Astrocyte (in vitro differentiated cells and primary cell): ENCODE results near the gene NAV2. TPM values are rescaled to one million over a fixed set of nuclear protein-coding genes. Genes with fewer than 3 reads are reported as not detected.

Experiments used
- DNase-seq: peaks from one replicate; pipeline ENCODE4 v3.0.0-alpha.2; 2010; ENCODE audit warnings: low read depth
- FAIRE-seq: peaks from 2 replicates; lab custom pipeline; 2011; peaks lifted over from hg19 to GRCh38; lab: Jason Lieb, UNC
- H2AFZ ChIP-seq: 2 replicates; pipeline ENCODE4 v1.6.0; 2012; ENCODE audit warnings: low read depth, low read length, inconsistent platforms
- H3K27ac ChIP-seq: 2 replicates; pipeline ENCODE4 v1.5.1; 2011; ENCODE audit warnings: low read depth, low read length, inconsistent platforms
- H3K27me3 ChIP-seq: 2 replicates; pipeline ENCODE4 v1.6.0; 2011; ENCODE audit warnings: low read length, inconsistent platforms; ENCODE audit not compliant: insufficient read depth
- H3K36me3 ChIP-seq: 2 replicates; pipeline ENCODE4 v1.5.1; 2011; ENCODE audit warnings: low read length, inconsistent platforms; ENCODE audit not compliant: insufficient read depth
- H3K4me1 ChIP-seq: 2 replicates; pipeline ENCODE4 v1.5.1; 2011; ENCODE audit warnings: low read length, inconsistent platforms; ENCODE audit not compliant: insufficient read depth
- H3K4me2 ChIP-seq: 2 replicates; pipeline ENCODE4 v1.6.0; 2012; ENCODE audit warnings: low read length, inconsistent platforms
- H3K4me3 ChIP-seq: 2 replicates; pipeline ENCODE4 v1.5.1; 2011; ENCODE audit warnings: low read depth, mild to moderate bottlenecking, low read length, inconsistent platforms; ENCODE audit not compliant: insufficient read depth
- H3K79me2 ChIP-seq: 2 replicates; pipeline ENCODE4 v1.6.0; 2012; ENCODE audit warnings: mild to moderate bottlenecking, low read length, inconsistent platforms; ENCODE audit not compliant: insufficient read depth
- H3K9ac ChIP-seq: 2 replicates; pipeline ENCODE4 v1.6.0; 2012; ENCODE audit warnings: mild to moderate bottlenecking, low read length, inconsistent platforms
- H3K9me3 ChIP-seq: 2 replicates; pipeline ENCODE4 v1.5.1; 2012; ENCODE audit warnings: low read depth, mild to moderate bottlenecking, low read length, inconsistent platforms; ENCODE audit not compliant: insufficient read depth
- H4K20me1 ChIP-seq: 2 replicates; pipeline ENCODE4 v1.6.0; 2012; ENCODE audit warnings: low read length, inconsistent platforms; ENCODE audit not compliant: insufficient read depth
- H3K27ac Mint-ChIP-seq: one replicate; pipeline ENCODE4 v1.8.0; 2021; ENCODE audit warnings: mild to moderate bottlenecking, mixed read lengths; ENCODE audit not compliant: unreplicated experiment
- H3K27me3 Mint-ChIP-seq: one replicate; pipeline ENCODE4 v1.8.0; 2021; ENCODE audit warnings: low read depth, mixed read lengths; ENCODE audit not compliant: unreplicated experiment
- H3K36me3 Mint-ChIP-seq: one replicate; pipeline ENCODE4 v1.8.0; 2021; ENCODE audit warnings: low read depth, mixed read lengths; ENCODE audit not compliant: unreplicated experiment
- H3K4me1 Mint-ChIP-seq: one replicate; pipeline ENCODE4 v1.8.0; 2021; ENCODE audit warnings: low read depth, mixed read lengths; ENCODE audit not compliant: unreplicated experiment
- H3K4me3 Mint-ChIP-seq: one replicate; pipeline ENCODE4 v1.8.0; 2021; ENCODE audit warnings: mild to moderate bottlenecking, moderate library complexity, mixed read lengths; ENCODE audit not compliant: unreplicated experiment
- H3K9me3 Mint-ChIP-seq: one replicate; pipeline ENCODE4 v1.8.0; 2021; ENCODE audit warnings: mild to moderate bottlenecking, mixed read lengths; ENCODE audit not compliant: unreplicated experiment
- EZH2 ChIP-seq: IDR thresholded peaks from 2 replicates; pipeline ENCODE4 v1.6.1; 2012; ENCODE audit warnings: mild to moderate bottlenecking, low read length, inconsistent platforms; ENCODE audit not compliant: insufficient read depth
- total RNA-seq: library from RNA; stranded (reverse); gene quantifications from 2 replicates; pipeline ENCODE4 v1.2.1, GENCODE V29; 2021
- TF ChIP-seq, protein P1 (sequence below): IDR thresholded peaks from 2 replicates; pipeline ENCODE4 v1.5.1; 2011; ENCODE audit warnings: low read depth, mild to moderate bottlenecking, inconsistent platforms, low read length, moderate library complexity; ENCODE audit not compliant: insufficient read depth

Gene NAV2
- total RNA-seq, 1 donor from 2014 or later, result 20.6 TPM

DNA sequence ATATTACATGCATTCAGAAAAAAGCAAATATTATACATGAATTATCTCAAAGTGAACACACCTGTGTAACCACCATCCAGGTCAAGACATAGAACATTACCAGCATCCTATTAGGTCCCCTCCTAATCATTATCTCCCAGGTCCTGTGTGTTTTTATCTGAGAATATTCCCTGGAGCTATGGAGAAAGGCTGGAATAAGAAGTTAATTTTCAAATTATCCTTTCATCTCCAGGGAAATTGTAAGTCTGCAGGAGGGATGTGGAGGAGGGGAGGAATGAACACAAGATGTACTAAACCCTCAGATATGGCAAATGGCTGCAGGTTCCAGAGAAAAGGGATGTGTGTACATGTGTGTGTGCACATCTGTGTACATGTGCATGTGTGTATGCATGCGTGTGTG, 25.2 kb upstream of the NAV2 start:
- H4K20me1 ChIP-seq, result no peaks in the 10 kb centered on the region
- no peaks in the 10 kb centered on the region for H3K79me2 ChIP-seq
- no peak overlapping the region for H3K4me2 ChIP-seq
- no peak overlapping the region for H3K27ac Mint-ChIP-seq
- H3K27me3 Mint-ChIP-seq, result peaks cover 37% of the 10 kb centered on the region
- no peak overlapping the region for H3K4me3 ChIP-seq
- H3K9me3 Mint-ChIP-seq, result no peaks in the 10 kb centered on the region
- DNase-seq (no peak), FAIRE-seq (no peak)
- H3K36me3 Mint-ChIP-seq, result peaks cover 2% of the 10 kb centered on the region
- H3K27me3 ChIP-seq, result no peaks in the 10 kb centered on the region
- no peak overlapping the region for H3K4me3 Mint-ChIP-seq
- H3K36me3 ChIP-seq, result no peaks in the 10 kb centered on the region
- TF ChIP-seq, protein P1, sequence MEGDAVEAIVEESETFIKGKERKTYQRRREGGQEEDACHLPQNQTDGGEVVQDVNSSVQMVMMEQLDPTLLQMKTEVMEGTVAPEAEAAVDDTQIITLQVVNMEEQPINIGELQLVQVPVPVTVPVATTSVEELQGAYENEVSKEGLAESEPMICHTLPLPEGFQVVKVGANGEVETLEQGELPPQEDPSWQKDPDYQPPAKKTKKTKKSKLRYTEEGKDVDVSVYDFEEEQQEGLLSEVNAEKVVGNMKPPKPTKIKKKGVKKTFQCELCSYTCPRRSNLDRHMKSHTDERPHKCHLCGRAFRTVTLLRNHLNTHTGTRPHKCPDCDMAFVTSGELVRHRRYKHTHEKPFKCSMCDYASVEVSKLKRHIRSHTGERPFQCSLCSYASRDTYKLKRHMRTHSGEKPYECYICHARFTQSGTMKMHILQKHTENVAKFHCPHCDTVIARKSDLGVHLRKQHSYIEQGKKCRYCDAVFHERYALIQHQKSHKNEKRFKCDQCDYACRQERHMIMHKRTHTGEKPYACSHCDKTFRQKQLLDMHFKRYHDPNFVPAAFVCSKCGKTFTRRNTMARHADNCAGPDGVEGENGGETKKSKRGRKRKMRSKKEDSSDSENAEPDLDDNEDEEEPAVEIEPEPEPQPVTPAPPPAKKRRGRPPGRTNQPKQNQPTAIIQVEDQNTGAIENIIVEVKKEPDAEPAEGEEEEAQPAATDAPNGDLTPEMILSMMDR, result no peak
- TF ChIP-seq EZH2, result no peak
- H2AFZ ChIP-seq, result no peak overlapping the region
- H3K4me1 ChIP-seq, result no peaks in the 10 kb centered on the region
- H3K9ac ChIP-seq, result no peak overlapping the region
- H3K27ac ChIP-seq, result no peak overlapping the region
- H3K4me1 Mint-ChIP-seq, result no peaks in the 10 kb centered on the region
- H3K9me3 ChIP-seq, result no peaks in the 10 kb centered on the region

DNA sequence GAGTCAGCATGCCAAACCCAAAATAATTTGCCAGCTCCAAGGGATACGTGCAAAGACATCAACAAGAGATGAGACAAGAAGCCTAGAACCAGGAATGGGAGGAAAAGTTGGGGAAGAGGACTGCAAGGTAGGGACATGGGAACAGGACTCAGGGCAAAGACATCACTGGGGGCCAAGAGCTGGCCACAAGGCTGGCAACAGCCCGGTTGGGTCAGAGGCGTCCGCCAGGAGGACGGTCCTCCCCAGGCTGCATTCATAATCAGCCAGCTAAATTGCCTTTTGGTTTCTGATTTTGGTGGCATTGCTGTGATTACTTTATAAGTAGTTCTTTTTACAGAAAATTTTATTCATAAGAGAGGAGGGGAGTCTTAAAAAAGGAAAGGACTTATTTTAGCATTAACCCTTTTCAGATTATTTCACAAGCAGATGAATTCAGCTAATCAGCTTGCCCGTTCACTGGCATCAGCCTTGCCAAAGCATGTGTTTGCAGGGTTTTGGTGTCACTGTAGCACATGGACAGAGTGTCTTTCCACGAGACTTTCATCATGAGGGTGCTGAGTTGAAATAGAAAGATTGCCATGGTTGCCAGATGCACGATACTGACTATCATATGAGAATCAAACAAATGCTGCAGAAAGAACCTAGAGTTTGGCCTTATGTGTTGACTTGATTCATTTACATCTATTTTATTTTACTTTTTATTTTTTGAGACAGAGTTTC, 23.2 kb upstream of the NAV2 start:
- H3K27me3 Mint-ChIP-seq, result peaks cover 50% of the 10 kb centered on the region
- no peaks in the 10 kb centered on the region for H3K79me2 ChIP-seq
- H3K27ac Mint-ChIP-seq, result no peak overlapping the region
- no peak overlapping the region for H3K4me2 ChIP-seq
- no peaks in the 10 kb centered on the region for H3K4me1 Mint-ChIP-seq
- no peak for TF ChIP-seq EZH2
- TF ChIP-seq, protein P1, result no peak
- no peaks in the 10 kb centered on the region for H3K36me3 ChIP-seq
- no peak overlapping the region for H3K27ac ChIP-seq
- no peaks in the 10 kb centered on the region for H3K9me3 ChIP-seq
- no peak overlapping the region for H3K9ac ChIP-seq
- no peak overlapping the region for H3K4me3 ChIP-seq
- no peaks in the 10 kb centered on the region for H4K20me1 ChIP-seq
- H3K36me3 Mint-ChIP-seq, result peaks cover 2% of the 10 kb centered on the region
- H3K27me3 ChIP-seq, result no peaks in the 10 kb centered on the region
- H3K4me3 Mint-ChIP-seq, result no peak overlapping the region
- H3K4me1 ChIP-seq, result no peaks in the 10 kb centered on the region
- H3K9me3 Mint-ChIP-seq, result no peaks in the 10 kb centered on the region
- H2AFZ ChIP-seq, result no peak overlapping the region
- DNase-seq (no peak), FAIRE-seq (no peak)

GRCh38 chr11:19690885-19691284, 21.8 kb upstream of the NAV2 start:
- Mint-ChIP-seq H3K36me3 (peaks cover 2% of the 10 kb centered on the region), H3K4me3 (no peak overlapping the region), H3K27me3 (peaks cover 51% of the 10 kb centered on the region), H3K4me1 (no peaks in the 10 kb centered on the region), H3K27ac (no peak overlapping the region), H3K9me3 (no peaks in the 10 kb centered on the region)
- no peak overlapping the region for H3K9ac ChIP-seq
- no peak overlapping the region for H3K4me3 ChIP-seq
- no peaks in the 10 kb centered on the region for H3K4me1 ChIP-seq
- no peak for DNase-seq
- no peak overlapping the region for H2AFZ ChIP-seq
- no peaks in the 10 kb centered on the region for H3K27me3 ChIP-seq
- H3K4me2 ChIP-seq, result no peak overlapping the region
- no peaks in the 10 kb centered on the region for H3K36me3 ChIP-seq
- no peak for TF ChIP-seq EZH2
- TF ChIP-seq, protein P1, result no peak
- no peak for FAIRE-seq
- H3K9me3 ChIP-seq, result no peaks in the 10 kb centered on the region
- no peak overlapping the region for H3K27ac ChIP-seq
- no peaks in the 10 kb centered on the region for H3K79me2 ChIP-seq
- H4K20me1 ChIP-seq, result no peaks in the 10 kb centered on the region
